NB4 (cell line): ENCODE data around the gene ZNF506.
"Not testable (repeated sequence)": the region's sequence is repeated elsewhere in the genome, so short reads cannot be mapped to it uniquely, and the experiment has no call there.

Experiments
- DNase-seq: peaks from one replicate; pipeline ENCODE4 v3.0.0; 2010; ENCODE audit warnings: low read depth
- H3K4me3 ChIP-seq: one replicate; pipeline ENCODE4 v1.5.1; 2011; ENCODE audit warnings: mild to moderate bottlenecking, low read depth, low read length, moderate library complexity
- MYC ChIP-seq: IDR thresholded peaks from 2 replicates; pipeline ENCODE4 v1.6.1; 2011; ENCODE audit warnings: low read depth, low read length
- POLR2A ChIP-seq: IDR thresholded peaks from 2 replicates; pipeline ENCODE4 v1.6.1; 2011; ENCODE audit warnings: mild to moderate bottlenecking; ENCODE audit not compliant: insufficient read length; ENCODE audit errors: extremely low read depth
- TF ChIP-seq, protein P1 (sequence below): IDR thresholded peaks from 2 replicates; pipeline ENCODE4 v1.6.1; 2011; ENCODE audit warnings: low read depth, low read length
- TF ChIP-seq, protein P2 (sequence below): IDR thresholded peaks from one replicate; pipeline ENCODE4 v1.5.1; 2012; ENCODE audit warnings: low read depth, low read length

The ZNF506 gene

DNA sequence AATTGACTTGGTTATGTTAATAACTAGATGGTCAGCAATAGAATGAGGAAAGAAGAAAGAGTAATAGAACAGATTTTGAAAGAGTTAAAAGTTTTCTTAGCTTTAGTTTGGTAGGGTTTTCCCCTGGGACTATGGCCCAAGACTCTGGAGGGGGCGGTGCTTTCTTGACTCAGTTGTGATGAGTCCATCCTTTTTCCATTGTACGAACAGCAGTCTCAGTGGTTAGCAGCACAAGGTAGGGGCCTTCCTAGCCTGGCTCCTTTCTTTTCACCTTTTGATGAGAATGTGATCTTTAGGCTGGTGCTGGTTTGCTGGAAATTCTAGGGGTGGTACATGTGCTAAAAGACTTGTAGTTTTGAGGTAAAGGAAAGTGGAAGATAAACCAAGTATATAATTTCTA is 38.8 kb downstream of the ZNF506 start:
- DNase-seq = no peak
- TF ChIP-seq MYC (no peak), POLR2A (no peak)
- TF ChIP-seq, protein P1, sequence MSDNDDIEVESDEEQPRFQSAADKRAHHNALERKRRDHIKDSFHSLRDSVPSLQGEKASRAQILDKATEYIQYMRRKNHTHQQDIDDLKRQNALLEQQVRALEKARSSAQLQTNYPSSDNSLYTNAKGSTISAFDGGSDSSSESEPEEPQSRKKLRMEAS = no peak
- TF ChIP-seq, protein P2, sequence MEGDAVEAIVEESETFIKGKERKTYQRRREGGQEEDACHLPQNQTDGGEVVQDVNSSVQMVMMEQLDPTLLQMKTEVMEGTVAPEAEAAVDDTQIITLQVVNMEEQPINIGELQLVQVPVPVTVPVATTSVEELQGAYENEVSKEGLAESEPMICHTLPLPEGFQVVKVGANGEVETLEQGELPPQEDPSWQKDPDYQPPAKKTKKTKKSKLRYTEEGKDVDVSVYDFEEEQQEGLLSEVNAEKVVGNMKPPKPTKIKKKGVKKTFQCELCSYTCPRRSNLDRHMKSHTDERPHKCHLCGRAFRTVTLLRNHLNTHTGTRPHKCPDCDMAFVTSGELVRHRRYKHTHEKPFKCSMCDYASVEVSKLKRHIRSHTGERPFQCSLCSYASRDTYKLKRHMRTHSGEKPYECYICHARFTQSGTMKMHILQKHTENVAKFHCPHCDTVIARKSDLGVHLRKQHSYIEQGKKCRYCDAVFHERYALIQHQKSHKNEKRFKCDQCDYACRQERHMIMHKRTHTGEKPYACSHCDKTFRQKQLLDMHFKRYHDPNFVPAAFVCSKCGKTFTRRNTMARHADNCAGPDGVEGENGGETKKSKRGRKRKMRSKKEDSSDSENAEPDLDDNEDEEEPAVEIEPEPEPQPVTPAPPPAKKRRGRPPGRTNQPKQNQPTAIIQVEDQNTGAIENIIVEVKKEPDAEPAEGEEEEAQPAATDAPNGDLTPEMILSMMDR = no peak

DNA sequence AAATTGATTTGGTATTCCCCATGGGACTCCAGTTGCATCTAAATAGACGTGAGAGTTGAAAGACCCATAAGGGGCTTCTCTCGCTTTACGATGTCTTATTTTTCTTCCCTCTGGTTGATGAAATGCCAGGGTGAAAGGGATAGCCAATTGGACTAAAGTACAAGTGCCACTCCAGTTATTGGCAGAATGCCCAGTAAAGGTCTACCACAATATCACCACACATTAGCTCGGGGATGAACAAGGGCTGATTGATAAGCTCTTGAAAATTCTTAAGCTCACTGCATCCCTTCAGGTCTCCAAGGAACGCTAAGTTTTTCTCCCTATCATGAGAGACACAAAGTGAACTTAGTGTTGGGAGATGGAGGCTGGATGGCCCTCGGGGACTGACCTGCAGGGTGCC is 39.8 kb downstream of the ZNF506 start:
- not testable (repeated sequence) for DNase-seq, H3K4me3 ChIP-seq

More for the DNA sequence above, 38.8 kb downstream of the ZNF506 start:
- H3K4me3 ChIP-seq = no peak overlapping the region

DNA sequence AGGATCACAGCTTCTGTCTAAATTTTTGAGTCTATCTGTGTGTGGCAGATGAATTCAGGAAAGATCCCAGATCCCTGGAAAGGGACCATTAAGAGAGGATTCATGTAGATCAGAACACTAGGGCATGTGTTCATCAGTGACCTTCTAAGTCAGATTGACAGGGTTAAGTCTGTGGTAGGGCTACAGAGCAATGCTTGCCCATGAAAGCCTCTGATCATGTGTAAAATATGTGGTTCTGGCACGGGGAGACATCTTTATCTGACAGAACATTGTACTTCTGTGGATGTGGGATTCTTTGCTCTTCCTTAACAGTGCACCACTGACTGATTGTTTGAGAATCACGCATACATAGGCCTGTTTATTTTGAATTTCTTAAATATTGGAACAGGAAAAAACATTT is 42.9 kb downstream of the ZNF506 start:
- TF ChIP-seq POLR2A (no peak), MYC (no peak)
- TF ChIP-seq, protein P1 = no peak
- TF ChIP-seq, protein P2 = no peak
- no peak for DNase-seq
- H3K4me3 ChIP-seq = no peak overlapping the region

DNA sequence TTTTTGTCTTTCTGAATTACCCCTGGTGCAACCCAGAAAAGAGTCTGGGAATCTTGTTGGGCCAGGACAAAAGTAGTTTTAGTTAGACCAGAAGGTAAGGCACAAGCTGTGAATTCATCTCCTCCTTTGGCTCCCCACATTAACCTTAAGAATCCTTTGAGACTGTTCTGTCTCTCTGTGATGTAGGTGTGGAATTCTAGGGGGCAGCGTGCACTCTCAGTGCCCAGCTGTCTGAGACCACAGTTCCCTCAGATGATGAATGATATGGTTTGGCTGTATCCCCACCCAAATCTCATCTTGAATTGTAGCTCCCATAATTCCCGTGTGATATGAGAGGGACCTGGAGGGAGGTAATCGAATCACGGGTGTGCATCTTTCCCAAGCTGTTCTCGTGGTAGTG is 43.9 kb downstream of the ZNF506 start:
- no peak for DNase-seq
- H3K4me3 ChIP-seq = peak overlapping the region; percentile 91
- TF ChIP-seq, protein P1 = no peak
- no peak for TF ChIP-seq MYC
- TF ChIP-seq, protein P2 = no peak
- no peak for TF ChIP-seq POLR2A

DNA sequence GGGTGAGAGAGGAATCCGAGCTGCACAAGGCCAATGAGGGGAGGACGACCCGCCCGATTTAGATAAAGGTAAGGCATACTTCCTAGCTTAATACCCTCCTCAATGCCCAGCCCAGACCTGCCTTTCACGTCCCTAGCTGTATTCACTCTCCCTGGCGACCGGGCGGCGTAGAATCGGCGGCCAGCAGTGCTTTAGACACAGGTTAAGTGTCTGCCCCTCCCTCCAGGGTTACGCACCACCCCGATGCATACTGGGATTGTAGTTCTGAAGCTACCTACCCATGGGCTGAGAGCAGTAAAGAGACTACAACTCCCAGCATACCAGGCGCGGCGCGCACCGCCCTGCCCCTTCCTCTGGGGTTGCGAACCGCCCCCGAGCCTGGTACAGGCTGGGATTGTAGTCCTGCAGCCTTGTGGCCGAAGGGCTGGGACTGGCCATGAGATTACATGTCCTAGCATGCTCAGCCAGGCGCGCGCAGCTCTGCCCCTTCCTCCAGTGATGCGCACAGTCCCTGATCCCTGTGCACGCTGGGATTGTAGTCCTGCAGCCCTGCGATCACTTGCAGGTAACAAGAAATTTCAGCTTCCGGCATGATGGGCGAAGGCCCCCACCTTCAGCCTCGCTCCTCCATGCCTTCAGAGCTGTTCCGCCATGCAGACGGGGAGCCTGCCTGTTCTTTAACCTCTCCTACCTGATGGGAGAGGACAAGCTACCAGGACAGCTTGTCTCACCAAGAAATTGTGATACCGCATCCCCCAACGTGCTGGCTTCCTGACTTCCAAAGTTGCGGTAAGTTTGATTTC is 45.1 kb downstream of the ZNF506 start:
- peak; percentile 97 for DNase-seq
- H3K4me3 ChIP-seq = peak overlapping the region; percentile 91
- TF ChIP-seq, protein P2 = no peak
- TF ChIP-seq POLR2A = peak; percentile 48
- TF ChIP-seq, protein P1 = peak; percentile 54
- TF ChIP-seq MYC = 0 out of 2 replicates have a peak, but pooled peaks have one; percentile 29

DNA sequence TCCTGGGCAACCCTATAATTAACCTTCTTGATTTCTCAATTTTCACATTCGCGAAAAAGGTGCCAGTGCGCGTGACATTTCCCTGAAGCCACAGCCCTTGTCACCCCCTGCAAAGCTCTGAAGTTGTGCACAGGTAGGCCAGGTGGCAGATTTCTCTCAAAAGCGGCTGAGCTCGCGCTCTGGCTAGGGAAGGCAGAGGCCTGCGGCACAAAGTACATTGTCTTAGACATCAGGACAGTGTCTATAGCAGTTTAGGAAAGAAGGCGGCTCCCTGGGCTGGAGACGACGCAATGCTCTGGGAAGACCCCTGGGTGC is 45.7 kb downstream of the ZNF506 start:
- DNase-seq = no peak
- TF ChIP-seq MYC (no peak; the same call in 1 of the 2 replicates), POLR2A (no peak)
- TF ChIP-seq, protein P1 = no peak
- TF ChIP-seq, protein P2 = no peak
- peak overlapping the region; percentile 91 for H3K4me3 ChIP-seq
